GM12873 (cell line): ENCODE data around the gene GNAS.

Source experiments
- TF ChIP-seq, protein P1 (sequence below): IDR thresholded peaks from 2 replicates; pipeline ENCODE4 v1.5.1; 2012; ENCODE audit warnings: low read depth, mild to moderate bottlenecking, moderate library complexity, low read length, control low read depth; ENCODE audit not compliant: insufficient read depth; ENCODE audit errors: missing control alignments

Gene GNAS

DNA sequence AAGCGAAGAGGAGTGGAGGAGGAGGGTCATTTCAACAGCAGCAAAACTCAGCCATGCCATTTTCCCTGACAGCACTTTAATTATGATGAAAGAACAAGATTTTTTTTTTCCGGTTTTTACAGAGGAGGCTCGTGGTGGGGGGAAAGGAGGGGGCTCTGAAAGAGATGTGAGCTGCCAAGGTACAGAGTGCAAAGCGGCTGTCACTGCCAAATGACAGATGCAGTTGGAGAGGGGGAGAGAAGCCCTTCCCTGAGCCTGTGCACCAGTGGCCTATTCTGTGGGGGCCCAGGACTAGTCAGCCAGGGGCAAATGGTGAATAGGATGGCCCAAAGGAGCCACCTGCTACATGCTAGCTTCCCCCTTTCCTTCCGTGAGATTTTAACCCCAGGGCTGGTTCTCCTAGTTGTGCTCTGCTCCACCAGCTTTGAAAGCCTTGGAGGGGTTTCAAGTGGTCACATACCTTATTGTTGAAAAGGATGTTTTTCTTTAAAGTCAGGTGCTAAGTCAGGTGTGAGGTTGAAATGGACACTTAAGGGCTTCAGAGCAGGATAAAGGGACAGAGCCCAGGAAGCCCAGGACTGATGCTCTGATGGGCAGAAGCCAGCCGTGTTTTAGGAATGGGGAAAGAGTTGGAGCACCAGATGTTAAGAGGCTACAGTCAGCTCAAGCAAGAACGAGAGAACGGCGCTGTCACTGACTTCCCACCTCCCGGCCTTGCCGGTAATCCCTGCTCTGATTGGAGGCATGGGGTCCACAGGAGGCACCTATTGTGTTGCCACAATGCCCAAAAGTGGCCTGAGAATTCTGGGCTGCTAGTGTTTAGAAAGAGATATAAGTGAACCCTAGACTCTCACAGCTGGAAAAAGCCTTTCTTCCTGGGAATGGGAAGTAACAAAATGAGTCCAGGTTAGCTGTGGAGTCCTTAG lies 24.8 kb downstream of the GNAS start:
- TF ChIP-seq, protein P1, sequence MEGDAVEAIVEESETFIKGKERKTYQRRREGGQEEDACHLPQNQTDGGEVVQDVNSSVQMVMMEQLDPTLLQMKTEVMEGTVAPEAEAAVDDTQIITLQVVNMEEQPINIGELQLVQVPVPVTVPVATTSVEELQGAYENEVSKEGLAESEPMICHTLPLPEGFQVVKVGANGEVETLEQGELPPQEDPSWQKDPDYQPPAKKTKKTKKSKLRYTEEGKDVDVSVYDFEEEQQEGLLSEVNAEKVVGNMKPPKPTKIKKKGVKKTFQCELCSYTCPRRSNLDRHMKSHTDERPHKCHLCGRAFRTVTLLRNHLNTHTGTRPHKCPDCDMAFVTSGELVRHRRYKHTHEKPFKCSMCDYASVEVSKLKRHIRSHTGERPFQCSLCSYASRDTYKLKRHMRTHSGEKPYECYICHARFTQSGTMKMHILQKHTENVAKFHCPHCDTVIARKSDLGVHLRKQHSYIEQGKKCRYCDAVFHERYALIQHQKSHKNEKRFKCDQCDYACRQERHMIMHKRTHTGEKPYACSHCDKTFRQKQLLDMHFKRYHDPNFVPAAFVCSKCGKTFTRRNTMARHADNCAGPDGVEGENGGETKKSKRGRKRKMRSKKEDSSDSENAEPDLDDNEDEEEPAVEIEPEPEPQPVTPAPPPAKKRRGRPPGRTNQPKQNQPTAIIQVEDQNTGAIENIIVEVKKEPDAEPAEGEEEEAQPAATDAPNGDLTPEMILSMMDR: no peak

DNA sequence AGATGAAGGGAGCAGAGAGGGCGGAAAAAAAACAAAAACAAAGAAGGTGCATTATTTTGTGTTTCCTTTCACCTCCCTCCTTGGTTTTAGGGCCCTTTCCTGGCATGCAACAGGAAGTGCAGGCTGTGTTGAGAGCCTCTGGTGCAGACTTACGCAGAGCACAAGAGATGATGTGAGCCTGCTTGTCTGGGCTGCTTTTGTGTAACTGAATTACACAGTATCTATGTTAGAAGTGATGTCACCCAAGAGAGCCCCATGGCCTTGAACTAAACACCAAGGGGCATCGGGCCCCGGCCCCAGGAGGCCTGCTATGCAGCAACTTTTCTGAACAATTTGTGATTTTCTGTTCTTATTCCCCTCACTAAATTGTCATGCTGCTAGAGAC lies 25.5 kb downstream of the GNAS start:
- TF ChIP-seq, protein P1: no peak

DNA sequence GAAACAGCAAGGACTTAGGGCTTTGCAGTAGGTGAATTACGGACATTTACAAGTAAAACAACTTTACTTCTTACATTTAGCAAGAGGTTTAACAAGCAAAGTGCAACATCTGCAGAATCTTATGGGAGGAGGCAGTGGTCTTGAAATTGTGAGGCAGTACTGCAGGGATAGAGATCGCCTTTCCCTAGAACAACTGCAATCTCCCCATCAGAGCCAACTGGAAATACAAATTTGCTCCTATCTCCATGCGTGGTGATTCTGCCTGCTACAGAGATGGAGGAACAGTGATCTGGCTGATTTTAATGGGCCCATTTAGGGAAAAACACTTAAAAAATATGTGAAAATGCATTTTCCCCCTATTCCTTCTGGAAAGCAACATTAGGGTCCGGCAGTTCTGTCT lies 25.9 kb downstream of the GNAS start:
- TF ChIP-seq, protein P1: no peak

DNA sequence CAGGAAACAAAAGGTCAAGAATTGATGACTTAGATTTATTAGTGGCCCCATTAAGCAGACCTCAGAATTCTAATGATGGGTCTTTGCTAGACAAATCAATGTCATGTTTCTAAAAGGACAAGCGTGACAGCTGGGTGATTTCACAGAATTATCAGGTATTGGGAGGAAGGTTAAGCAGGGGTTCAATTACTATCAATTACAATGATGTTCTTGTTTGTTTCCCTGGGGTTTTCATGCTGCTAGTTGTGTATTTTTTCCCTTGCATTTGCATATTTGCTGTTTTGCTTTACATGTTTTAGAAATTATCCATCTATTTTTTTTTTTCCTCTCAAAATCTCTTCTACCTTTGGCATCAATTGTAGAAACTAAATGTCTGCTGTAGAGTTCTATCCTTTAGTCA lies 27.9 kb downstream of the GNAS start:
- TF ChIP-seq, protein P1: no peak

DNA sequence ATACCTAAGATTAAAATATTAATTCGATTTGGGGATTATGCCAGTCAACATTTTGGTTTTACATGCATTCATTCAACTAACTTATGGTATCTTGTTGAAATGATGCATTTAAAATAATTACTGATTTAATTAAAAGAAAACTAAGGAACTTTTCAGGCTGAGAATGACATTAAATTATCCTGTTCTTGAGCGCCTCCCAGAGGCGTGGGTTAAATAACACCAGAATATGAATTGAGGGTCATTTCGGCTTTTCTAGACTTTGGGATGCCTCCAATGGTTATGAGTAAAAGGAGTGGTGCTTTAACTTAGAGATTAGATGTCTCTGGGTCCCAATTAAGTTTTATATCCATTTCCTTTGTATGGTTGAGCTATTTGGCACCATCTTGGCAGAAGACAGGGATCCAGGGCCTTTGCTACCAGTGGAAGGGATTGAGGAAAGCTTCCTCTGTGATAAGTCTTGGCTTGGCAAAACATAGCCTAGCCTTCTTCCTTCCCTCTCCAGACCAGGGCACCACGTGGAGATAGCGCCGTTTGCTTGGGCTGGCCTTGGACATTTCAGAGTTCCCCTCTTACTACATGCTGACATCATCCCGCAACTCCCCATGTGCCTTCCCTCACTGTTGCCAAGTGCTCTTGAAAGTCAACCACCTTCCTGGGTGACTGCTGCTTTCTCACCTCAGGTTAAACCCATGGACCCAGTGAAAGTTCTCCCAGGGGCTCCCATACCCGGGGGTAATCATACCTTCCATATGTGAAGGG lies 28.7 kb downstream of the GNAS start:
- TF ChIP-seq, protein P1: peak; percentile 38

DNA sequence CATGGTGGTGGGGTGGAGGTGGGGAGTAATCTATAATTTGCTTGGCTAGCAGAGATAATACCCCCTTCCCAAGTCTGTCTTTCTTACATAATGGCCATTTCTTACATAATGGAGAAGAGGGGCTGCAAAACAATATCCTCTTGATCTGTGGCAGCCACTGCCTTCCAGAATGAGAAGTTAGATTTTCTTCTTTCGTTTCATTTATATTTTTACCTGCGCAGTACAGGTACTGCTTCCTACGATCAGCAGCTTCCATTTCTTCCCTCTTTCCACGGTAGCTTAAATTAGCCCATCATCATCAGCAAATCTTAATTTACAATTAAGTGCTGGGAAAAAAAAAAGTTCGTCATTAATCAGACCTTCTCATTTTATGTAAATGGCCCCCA lies 30.2 kb downstream of the GNAS start:
- TF ChIP-seq, protein P1: no peak

DNA sequence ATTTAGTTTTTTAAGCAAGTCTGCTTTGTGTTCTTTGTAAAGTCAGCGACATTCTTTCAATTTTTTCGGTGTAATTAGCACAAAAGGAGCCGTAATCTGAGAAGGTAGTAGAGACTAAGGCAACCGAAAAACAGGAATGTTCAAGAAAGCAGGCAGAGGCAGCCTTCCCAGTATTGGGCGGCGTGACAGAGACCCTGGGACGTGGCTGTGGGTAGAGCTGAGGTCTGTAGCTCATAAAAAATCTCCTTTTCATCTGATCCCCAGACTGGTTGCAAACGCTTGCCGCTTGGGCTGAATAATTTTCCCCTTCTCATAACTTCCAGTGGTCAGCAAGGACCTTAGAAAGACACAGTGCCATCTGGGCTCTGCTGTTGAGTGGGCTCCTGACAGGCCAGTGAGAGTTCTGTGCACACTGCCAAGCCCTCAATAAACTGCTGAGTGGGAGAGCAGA lies 30.8 kb downstream of the GNAS start:
- TF ChIP-seq, protein P1: no peak
